Spleen (tissue), 7 donors: ENCODE data around the gene LCA5.
A peak's percentile ranks its signal among the peaks of the same experiment; 100 is the strongest.

Experiments used
- POLR2A ChIP-seq, 3 donors: fragments of 450-650 bp; IDR thresholded peaks; one replicate each; pipeline ENCODE4 v1.5.1; 2017; ENCODE audit warnings: antibody characterized with exemption in 3 of 3, mild to moderate bottlenecking in 1 of 3
- POLR2AphosphoS5 ChIP-seq, 3 donors: sonication (generic); formaldehyde crosslinking; IDR thresholded peaks; one replicate each; pipeline ENCODE4 v1.5.1; 2017; ENCODE audit warnings: antibody characterized with exemption in 3 of 3
- TF ChIP-seq, protein P1 (sequence below), 11 experiments: fragments of 200-600 bp in 7 of 11; fragments of 450-650 bp in 4 of 11; sonication (generic) in 4 of 11; IDR thresholded peaks in 8 of 11; conservative IDR thresholded peaks in 3 of 11; 1 replicate in 7 of 11; 2 replicates in 4 of 11; pipeline versions ENCODE4 v1.4.0 to v1.8.0; 2016 to 2021; ENCODE audit warnings: antibody characterized with exemption in 11 of 11, inconsistent platforms in 4 of 11, mild to moderate bottlenecking in 1 of 11
- donor health status: DM: no; HTN: no; CAD: no; lungs with moderate emphysema.
- donor health status: DM: no; HTN: no; CAD: no.
- donor health status: DM: no; HTN: no; CAD: no.

DNA sequence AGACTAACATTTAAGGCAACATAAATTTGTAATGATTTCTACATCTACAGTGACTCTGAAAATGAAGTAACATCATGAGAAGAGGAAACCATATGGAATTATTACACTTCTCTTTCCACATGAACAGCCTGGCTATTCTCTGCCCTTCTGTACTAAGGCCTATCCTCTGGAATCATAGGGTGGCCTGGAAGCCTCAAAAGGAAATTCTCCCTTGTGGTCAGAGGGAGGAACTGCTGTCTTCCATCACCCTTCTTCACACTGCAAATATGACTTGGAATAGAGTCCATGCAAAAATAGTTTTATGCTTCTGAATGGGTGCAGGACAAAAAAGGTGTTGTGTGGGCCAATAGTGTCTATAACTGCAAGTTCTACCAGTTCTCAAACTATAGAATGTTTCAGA, 49.3 kb upstream of the LCA5 start:
- TF ChIP-seq, protein P1, sequence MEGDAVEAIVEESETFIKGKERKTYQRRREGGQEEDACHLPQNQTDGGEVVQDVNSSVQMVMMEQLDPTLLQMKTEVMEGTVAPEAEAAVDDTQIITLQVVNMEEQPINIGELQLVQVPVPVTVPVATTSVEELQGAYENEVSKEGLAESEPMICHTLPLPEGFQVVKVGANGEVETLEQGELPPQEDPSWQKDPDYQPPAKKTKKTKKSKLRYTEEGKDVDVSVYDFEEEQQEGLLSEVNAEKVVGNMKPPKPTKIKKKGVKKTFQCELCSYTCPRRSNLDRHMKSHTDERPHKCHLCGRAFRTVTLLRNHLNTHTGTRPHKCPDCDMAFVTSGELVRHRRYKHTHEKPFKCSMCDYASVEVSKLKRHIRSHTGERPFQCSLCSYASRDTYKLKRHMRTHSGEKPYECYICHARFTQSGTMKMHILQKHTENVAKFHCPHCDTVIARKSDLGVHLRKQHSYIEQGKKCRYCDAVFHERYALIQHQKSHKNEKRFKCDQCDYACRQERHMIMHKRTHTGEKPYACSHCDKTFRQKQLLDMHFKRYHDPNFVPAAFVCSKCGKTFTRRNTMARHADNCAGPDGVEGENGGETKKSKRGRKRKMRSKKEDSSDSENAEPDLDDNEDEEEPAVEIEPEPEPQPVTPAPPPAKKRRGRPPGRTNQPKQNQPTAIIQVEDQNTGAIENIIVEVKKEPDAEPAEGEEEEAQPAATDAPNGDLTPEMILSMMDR (IDR thresholded peaks at IDR 0.05 in 8 of 11, conservative IDR thresholded peaks at IDR 0.05 in 3 of 11) = peak in 2 of 11 experiments; percentile 14 to 16
- TF ChIP-seq POLR2A (IDR thresholded peaks at IDR 0.05) (no peak), POLR2AphosphoS5 (IDR thresholded peaks at IDR 0.05) (no peak)
